ENCODE measurements around the gene SSB.
A peak's percentile ranks its signal among the peaks of the same experiment; 100 is the strongest.
"Not testable (repeated sequence)": the region's sequence is repeated elsewhere in the genome, so short reads cannot be mapped to it uniquely, and the experiment has no call there.

Gene SSB

GRCh38 chr2:169798718-169799592, at the start of gene SSB:
TSS of gene SSB (plus strand) at chr2:169798871. CDS start at chr2:169800961, 2,090 bp downstream.
- DNase-seq = peak; percentile 64 to 73

GRCh38 chr2:169752752-169753151, 45.9 kb upstream of the SSB start:
- DNase-seq = no peak

GRCh38 chr2:169755083-169755870, 43.4 kb upstream of the SSB start:
- DNase-seq = no peak

GRCh38 chr2:169756342-169756741, 42.3 kb upstream of the SSB start:
- no peak for DNase-seq

- no peak for DNase-seq
Observed at GRCh38 chr2:169757356-169757755, 41.3 kb upstream of the SSB start.

GRCh38 chr2:169757778-169758177, 40.9 kb upstream of the SSB start:
- DNase-seq = no peak

- DNase-seq = no peak
Observed at GRCh38 chr2:169759987-169760386, 38.7 kb upstream of the SSB start.

GRCh38 chr2:169760798-169761197, 37.9 kb upstream of the SSB start:
- DNase-seq = not testable (repeated sequence)

GRCh38 chr2:169761251-169761969, 37.3 kb upstream of the SSB start:
- DNase-seq = no peak

- no peak for DNase-seq
Observed at GRCh38 chr2:169761970-169762292, 36.7 kb upstream of the SSB start.

GRCh38 chr2:169765523-169765922, 33.1 kb upstream of the SSB start:
- no peak for DNase-seq

GRCh38 chr2:169767243-169767888, 31.3 kb upstream of the SSB start:
- DNase-seq = peak in 1 of 2 donors; percentile 38

GRCh38 chr2:169768262-169768995, 30.2 kb upstream of the SSB start:
- DNase-seq = no peak

- DNase-seq = no peak
Observed at GRCh38 chr2:169771021-169771420, 27.6 kb upstream of the SSB start.

GRCh38 chr2:169771612-169772011, 27.1 kb upstream of the SSB start:
- DNase-seq = no peak

GRCh38 chr2:169772651-169773050, 26.0 kb upstream of the SSB start:
- no peak for DNase-seq

- no peak for DNase-seq
Observed at GRCh38 chr2:169775354-169775753, 23.3 kb upstream of the SSB start.

GRCh38 chr2:169775765-169776164, 22.9 kb upstream of the SSB start:
- DNase-seq = no peak

- no peak for DNase-seq
Observed at GRCh38 chr2:169776252-169776761, 22.4 kb upstream of the SSB start.

GRCh38 chr2:169778446-169778845, 20.2 kb upstream of the SSB start:
- DNase-seq = peak in 1 of 2 donors; percentile 28

GRCh38 chr2:169781249-169782013, 17.2 kb upstream of the SSB start:
- no peak for DNase-seq
